HT1080 (cell line): ENCODE measurements around the gene YOD1. TPM values are rescaled to one million over a fixed set of nuclear protein-coding genes. Genes with fewer than 3 reads are reported as not detected.

ENCODE experiments used
- DNase-seq: peaks from one replicate; pipeline ENCODE4 v3.0.0-alpha.2; 2015; ENCODE audit warnings: low read depth
- total RNA-seq: library from RNA; depleted of rRNA; stranded (reverse); fragments of >200 nt; shearing (Covaris generic); gene quantifications from 2 replicates; pipeline ENCODE4 v1.2.3, GENCODE V29; 2014; rRNA removed

YOD1 gene
- total RNA-seq, 1 experiment from 2014 or later, result 9.8 TPM

DNA sequence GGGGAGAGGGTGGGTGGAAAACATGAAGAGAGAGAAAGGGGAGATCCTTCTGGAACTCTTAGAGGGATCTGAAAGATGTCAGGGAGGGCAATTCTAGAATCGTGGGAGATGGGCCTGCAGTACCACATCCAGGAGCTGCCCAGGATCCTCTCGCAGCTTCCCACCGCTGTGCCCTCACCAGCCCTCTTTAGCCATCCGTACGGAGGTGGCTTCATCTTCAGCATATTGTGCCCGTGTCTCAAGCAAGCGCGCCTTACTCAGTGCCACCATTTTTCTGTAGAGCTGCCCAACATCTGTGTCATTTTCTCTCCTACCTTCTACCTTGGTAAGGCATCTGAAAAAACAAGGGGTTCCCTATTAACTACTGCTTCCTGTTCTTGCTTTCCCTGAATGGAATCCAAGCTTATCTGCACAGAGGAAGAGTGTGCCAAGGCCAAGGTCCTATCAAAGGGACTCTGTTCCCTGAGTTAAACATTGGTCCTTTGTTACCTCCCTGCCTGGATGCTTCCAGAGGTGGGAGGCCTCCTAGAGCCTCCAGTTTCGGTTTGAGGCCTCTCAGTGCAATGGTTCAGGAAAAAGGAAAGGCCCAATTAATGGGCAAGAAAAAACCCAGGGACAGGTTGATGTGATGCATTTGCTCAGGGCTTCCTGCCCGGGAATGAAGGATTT is 41.7 kb downstream of the YOD1 start:
- DNase-seq, result no peak

DNA sequence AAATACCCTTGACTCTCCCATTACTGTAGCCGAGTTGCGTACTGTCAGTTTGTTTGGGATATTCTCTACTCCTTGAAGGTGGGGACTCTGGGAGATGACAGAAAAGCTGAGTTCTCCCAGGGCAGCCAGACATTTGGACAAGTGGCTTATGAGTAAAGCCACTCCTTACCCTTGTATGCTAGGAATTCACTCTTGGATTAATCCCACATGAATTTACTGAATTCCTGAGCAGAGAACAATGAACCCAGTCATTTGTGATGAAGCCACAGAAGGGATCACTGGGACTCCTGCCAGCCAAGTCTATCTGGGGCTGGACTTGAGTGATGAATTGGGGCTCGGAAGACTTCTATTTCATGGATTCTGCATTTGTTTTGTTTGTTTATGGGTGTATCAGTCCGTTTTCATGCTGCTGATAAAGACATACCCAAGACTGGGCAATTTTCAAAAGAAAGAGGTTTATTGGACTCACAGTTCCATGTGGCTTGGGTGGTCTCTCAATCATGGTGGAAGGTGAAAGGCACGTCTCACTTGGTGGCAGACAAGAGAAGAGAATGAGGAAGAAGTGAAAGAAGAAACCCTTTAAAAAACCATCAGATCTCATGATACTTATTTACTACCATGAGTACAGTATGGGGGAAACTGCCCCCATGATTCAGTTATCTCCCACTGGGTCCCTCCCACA is 43.5 kb downstream of the YOD1 start:
- peak; percentile 98 for DNase-seq

DNA sequence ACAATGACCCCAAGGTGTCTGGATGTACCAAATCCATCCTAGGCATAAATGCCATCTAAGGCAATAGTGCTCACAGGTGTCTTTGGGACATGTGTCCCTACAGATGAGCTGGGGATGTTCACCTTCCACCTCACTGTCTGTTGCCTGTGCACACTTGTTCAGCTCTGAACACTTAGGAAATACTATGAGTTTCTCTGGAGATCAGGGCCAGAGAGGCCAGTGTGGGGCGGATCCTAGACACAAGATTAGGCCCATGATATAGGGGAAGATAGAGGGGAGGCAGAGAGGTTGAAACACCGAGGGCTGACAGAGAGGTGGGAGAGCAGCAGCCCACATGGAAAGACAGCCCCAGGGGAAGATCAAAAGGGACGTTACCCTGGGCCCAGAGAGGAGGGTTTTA is 44.1 kb downstream of the YOD1 start:
- DNase-seq, result no peak

DNA sequence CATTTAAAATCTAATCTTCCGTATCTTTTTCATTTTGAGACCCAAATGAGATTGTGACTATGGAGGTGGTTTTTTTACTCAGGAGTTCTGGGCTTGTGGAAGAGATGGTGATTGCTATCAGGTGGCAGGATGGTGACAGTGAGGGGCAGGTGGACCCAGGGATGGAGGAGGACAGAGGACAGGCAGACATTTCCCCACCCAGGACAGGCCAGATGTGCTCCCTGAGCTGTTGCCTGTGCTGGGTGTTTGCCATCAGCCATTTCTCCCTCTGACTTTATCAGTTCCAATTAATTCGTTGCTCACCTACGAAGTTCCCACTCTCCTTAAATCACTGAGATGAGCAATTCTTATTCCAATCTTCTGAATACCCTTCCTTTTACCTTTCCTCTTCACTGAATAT is 44.9 kb downstream of the YOD1 start:
- DNase-seq, result no peak

DNA sequence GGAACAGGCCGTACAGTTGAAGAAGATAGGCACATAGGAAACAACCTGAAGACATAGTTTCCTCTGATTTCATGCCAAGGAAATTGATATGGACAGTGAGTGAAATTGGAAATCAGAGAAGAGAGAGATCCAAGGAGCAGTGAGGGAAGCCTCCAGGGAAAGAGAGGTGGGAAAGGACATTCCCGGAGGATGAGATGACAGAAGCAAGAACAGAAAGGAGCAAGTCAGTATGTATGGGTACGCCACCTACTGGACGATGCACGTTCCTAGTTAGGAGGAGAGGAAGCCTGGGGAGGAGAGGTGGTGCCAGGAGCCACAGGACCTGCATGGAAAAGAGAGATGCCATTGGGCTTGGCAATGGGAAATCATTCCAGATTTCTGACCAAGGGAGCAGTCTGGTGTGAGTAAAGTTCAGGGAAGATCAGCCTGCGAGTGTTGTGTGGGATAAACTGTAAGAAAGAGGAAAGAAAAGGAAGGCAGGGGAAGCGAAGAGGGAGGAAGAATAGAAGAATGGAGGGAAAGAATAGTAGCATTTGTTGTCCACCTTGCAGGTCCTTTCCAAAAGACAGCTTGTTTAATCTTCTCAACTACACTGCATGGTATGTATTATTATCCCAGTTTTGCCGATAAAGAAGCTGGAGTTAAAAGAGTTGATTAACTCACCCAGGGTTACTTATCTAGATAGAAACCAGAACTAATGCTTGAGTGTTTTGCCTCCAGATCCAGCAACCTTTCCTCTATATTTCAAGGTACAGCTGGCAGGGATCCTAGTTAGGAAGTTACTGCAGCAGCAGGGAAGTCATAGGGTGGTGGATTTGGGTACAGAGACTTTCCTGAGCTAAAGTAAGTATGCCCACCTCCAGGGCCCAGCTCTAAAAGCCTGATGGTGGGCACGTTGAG is 45.8 kb downstream of the YOD1 start:
- peak; percentile 81 for DNase-seq

DNA sequence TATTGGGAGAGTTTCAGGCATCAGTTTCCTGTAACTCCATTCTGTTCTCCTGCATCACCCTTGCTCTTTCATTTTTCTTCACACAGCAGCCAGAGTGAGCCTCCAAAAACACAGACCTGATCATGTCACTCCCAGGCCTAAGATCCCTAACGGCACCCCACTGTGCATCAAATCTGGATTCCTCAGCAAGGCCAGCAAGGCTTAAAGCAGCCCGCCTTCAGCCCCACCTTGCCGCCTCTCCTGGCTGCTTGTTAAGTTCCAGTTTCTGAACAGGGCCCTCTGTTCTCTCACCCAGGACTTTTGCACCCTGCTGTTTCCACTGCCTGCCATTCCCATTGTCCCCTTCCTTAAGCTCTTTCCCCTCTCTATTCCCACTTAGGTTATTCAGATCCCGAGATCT is 47.8 kb downstream of the YOD1 start:
- no peak for DNase-seq

DNA sequence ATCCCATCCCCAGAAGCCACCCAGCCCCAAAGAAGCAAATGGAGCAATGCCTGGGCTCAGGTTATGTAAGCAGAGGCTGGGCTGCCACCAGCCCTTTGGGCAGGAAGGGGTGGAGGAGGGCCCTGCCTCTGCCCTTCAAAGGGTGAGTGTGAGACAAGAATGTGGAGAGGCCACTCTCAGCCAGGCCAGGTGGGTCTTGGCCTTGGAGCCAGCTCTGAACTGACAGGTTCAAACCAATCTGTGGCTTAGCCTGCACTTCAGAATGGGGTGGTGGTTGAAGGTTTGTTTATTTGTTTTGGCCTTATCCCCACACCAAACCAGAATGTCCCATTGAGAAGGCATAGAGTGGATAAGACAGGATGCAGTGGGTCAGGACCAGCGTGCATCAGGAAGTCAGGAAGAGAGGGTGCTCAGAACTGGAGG is 48.3 kb downstream of the YOD1 start:
- peak; percentile 63 for DNase-seq

DNA sequence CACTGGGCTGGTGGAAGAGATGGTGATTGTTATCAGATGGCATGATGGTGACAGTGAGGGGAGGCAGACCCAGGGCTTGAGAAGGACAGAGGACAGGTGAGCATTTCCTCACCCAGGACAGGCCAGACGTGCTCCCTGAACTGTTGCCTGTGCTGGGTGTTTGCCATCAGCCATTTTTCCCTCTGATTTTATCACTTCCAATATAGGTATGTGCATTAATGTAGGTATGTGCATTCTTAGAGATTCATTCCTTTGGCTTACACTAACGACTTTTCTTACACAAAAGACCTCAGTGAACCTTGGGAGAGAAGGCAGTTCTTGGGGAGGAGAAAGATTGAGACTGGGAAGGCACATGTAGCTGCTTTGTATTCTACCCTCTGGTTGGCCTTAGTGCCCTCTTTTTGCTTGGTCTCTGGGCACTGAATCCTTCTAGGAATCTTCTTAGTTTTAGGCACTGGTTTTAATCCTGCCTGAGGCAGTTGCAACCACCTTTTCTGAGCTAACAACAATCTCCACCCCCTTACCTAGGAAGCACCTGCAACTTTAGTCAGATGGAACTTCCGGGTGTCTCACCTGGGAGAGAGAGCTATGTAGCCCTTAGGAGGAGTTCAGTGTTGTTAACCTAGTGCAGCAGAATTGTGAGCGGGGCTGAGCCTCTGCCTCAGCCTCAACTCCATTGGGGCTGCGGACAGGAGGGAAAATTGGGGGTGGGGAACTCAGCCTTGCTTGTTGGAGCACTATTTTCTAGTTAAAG is 49.3 kb downstream of the YOD1 start:
- no peak for DNase-seq

DNA sequence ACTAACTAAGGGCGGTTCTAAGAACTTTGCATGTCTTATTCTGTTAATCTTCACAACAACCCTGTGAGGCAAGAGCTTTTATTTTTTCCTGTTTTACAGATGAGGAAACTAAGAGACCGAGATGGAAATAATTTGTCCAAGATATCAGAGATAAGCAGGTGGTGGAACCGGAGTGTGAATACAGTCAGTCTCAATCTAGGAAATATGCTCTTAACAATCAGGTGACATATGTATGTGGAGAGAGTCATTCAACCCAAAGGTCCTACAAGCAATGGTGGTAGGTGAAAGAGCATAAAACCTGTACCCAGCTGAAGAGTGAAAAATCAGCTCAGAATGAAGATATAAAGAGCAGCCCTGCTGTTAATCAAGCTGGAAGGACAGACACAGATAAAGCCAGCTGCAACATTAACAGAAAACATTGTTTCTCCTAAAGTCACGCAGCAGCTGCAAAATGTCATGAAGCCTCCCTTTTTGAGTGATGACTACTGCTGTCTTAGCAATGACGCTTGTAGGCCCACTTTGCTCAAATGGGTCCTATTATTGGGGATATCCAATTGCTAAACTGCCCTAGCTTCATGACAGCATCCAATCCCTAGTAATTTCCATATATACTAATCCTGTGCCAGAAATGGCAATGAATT is 50.2 kb downstream of the YOD1 start:
- DNase-seq, result no peak

DNA sequence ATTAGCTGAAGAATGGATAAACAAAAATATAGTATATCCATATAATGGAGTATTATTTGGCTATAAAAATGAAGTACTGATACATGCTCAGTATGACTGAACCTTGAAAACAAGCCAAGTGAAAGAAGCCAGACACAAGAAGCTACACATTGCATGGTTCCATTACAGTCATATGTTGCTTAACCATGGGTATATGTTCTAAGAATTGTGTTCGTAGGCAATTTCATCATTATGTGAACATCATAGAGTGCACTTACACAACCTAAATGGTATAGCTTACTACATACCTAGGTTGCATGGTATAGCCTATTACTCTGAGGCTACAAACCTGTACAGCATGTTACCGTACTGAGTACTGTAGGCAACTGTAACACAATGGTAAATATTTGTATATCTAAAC is 52.2 kb downstream of the YOD1 start:
- DNase-seq, result no peak

Other genes starting within 250 kb of the YOD1 start
- gene IL20, start 185.6 kb downstream of the YOD1 start, total RNA-seq, result not detected in 2 replicates
- 17.2 and 19.8 TPM in 2 replicates for gene IL24, start 153.8 kb downstream of the YOD1 start, total RNA-seq
- not detected in 2 replicates for gene FCMR, start 129.3 kb downstream of the YOD1 start, total RNA-seq
- 0.13 TPM in 1 of 2 replicates, not detected in the other for gene PIGR, start 104.7 kb downstream of the YOD1 start, total RNA-seq
- not detected in 2 replicates for gene FCAMR, start 80.7 kb downstream of the YOD1 start, total RNA-seq
- gene C1orf116, start 18.5 kb downstream of the YOD1 start, total RNA-seq, result 0.20 and 0.59 TPM in 2 replicates
- gene PFKFB2, start 2.1 kb upstream of the YOD1 start, total RNA-seq, result 0.07 and 0.11 TPM in 2 replicates
- gene C4BPB, start 37.7 kb upstream of the YOD1 start, total RNA-seq, result not detected in 2 replicates
- not detected in 2 replicates for gene C4BPA, start 53.0 kb upstream of the YOD1 start, total RNA-seq